ENCODE measurements around the gene SEMA4B.
"Not testable (repeated sequence)": the region's sequence is repeated elsewhere in the genome, so short reads cannot be mapped to it uniquely, and the experiment has no call there.

SEMA4B gene, protein sequence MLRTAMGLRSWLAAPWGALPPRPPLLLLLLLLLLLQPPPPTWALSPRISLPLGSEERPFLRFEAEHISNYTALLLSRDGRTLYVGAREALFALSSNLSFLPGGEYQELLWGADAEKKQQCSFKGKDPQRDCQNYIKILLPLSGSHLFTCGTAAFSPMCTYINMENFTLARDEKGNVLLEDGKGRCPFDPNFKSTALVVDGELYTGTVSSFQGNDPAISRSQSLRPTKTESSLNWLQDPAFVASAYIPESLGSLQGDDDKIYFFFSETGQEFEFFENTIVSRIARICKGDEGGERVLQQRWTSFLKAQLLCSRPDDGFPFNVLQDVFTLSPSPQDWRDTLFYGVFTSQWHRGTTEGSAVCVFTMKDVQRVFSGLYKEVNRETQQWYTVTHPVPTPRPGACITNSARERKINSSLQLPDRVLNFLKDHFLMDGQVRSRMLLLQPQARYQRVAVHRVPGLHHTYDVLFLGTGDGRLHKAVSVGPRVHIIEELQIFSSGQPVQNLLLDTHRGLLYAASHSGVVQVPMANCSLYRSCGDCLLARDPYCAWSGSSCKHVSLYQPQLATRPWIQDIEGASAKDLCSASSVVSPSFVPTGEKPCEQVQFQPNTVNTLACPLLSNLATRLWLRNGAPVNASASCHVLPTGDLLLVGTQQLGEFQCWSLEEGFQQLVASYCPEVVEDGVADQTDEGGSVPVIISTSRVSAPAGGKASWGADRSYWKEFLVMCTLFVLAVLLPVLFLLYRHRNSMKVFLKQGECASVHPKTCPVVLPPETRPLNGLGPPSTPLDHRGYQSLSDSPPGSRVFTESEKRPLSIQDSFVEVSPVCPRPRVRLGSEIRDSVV

DNA sequence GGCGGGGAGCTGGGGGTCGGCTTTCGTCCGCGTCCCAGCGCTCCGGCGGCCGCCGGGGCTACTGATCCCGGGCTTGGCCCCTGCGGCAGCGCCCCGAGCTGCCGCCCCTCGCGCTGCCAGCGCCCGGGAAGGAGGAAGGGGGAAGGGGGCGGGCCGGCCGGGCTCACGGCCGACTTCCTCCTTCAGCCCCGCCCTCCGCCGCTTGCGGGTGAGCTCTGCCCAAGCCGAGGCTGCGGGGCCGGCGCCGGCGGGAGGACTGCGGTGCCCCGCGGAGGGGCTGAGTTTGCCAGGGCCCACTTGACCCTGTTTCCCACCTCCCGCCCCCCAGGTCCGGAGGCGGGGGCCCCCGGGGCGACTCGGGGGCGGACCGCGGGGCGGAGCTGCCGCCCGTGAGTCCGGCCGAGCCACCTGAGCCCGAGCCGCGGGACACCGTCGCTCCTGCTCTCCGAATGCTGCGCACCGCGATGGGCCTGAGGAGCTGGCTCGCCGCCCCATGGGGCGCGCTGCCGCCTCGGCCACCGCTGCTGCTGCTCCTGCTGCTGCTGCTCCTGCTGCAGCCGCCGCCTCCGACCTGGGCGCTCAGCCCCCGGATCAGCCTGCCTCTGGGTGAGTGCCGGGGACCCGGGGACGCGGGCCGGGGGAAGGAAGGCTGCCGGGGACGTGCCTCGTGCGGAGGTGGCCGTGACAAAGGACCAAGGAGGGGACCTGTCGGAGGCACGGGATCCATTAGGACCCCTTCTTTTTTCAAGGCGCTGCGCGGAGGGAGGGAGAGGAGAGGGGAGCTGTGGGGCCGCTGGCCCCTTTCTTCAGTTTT is at the start of gene SEMA4B:
Gene SEMA4B (plus strand): TSS at position 201 of the 814 bp plus-strand sequence. CDS start 249 bp downstream, at position 450.
- FAIRE-seq, result no peak

- no peak for FAIRE-seq
Observed at GRCh38 chr15:90151989-90152645, 49.0 kb upstream of the SEMA4B start.

DNA sequence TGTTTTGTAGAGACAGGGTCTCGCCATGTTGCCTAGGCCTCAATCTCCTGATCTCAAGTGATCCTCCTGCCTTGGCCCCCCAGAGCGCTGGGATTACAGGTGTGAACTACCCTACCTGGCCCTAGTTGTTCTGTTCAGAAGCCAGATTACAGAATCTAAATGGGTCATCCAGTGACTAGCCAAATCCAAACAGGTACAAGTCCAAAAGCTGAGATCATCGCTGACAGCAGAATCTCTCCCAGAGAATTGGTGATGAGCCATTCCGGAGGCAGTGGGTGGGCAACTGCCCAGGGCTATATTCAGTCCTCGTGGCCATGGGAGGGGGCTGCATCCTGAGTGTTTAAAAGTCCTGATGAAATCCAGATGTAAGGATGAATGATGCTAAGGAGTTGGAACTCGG is 47.5 kb upstream of the SEMA4B start:
- no peak for FAIRE-seq

DNA sequence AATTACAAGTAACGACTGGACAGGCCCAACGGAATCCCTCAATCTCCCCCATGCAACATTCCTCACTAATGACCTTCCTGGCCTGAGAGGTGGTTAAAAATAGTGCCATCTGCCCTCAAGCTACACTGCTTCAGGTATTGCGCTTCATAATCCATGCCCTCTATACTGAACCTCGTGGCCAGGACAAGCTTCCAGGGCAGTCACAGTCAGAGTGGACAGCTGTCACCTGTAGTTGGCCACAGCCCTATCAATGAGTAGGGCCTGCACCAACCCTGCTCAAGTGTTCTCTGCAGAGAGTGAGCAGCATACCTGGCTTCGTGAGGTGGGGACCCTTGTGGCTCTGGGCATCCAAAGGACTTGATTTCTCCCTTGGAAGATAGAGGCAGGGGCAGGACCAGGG is 46.9 kb upstream of the SEMA4B start:
- FAIRE-seq, result no peak

DNA sequence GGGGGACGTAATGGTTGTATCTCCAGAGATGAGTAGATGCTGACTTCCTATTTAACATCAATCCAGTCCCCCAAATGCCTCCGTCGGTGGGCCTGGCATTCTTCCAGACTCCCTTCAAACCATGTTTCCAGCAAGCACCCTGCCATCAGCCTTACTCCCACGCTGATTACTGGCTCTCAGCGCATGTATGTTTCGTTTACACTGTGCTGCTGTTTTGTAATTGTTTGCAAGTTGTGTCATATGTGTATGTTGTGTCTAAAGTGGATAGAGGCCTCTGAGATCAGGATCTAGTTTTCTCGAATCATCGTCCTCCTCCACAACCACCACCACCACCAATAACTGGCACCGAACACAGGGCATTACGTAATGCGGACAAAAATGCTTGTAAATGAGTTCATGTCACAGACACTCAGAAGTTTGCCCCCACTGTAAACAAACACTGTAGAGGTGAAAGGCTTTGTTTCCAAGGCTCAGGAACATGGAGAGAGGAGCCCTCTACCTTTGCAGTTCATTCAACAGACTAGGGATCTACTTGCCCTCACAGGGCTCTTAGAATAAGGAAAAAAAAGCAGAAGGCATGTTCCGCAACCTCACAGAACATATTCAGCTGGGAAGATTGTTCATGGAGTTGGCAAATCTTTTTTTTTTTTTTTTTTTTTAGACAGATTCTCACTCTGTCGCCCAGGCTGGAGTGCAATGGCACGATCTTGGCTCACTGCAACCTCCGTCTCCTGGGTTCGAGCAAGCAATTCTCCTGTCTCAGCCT is 46.1 kb upstream of the SEMA4B start:
- FAIRE-seq, result no peak

- FAIRE-seq, result no peak
Observed at GRCh38 chr15:90159213-90159612, 41.9 kb upstream of the SEMA4B start.

GRCh38 chr15:90160781-90161727 is 40.1 kb upstream of the SEMA4B start:
- FAIRE-seq, result no peak

- FAIRE-seq, result no peak
Observed at GRCh38 chr15:90161950-90162361, 39.2 kb upstream of the SEMA4B start.

GRCh38 chr15:90162956-90163355 is 38.2 kb upstream of the SEMA4B start:
- no peak for FAIRE-seq

DNA sequence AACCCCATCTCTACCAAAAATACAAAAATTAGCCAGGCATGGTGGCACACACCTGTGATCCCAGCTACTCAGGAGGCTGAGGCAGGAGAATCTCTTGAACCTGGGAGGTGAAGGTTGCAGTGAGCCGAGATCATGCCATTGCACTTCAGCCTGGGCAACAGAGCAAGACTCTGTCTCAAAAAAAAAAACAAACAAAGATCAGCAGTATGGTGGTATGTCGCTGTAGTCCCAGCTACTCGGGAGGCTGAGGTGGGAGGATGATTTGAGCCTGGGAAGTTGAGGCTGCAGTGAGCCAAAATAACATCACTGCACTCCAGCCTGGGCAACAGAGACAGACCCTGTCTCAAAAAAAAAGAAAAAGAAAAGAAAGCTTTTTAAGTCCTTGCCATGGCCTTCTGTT is 36.9 kb upstream of the SEMA4B start:
- FAIRE-seq, result not testable (repeated sequence)

GRCh38 chr15:90165157-90165556 is 36.0 kb upstream of the SEMA4B start:
- no peak for FAIRE-seq

GRCh38 chr15:90165659-90166489 is 35.3 kb upstream of the SEMA4B start:
- no peak for FAIRE-seq

- FAIRE-seq, result no peak
Observed at GRCh38 chr15:90167121-90167520, 34.0 kb upstream of the SEMA4B start.

- FAIRE-seq, result no peak
Observed at GRCh38 chr15:90171623-90172022, 29.5 kb upstream of the SEMA4B start.

DNA sequence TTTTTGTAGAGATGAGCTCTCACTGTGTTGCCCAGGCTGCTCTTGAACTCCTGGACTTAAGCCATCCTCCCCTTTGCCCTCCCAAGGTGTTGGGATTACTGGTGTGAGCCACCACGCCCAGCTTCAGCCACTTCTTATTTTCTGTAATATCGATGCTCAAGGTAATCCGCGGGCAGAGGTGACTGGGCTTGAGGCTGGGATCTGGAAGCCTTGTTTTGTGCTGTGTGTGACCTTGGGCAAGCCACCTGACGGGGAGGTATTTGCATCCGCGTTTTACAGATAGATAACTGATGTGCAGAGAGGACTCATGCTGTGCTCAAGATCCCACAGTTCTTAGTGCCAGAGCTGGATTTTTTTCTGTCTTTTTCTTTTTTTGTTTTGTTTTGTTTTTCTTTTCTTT is 27.8 kb upstream of the SEMA4B start:
- no peak for FAIRE-seq

GRCh38 chr15:90174140-90174875 is 26.8 kb upstream of the SEMA4B start:
- no peak for FAIRE-seq

DNA sequence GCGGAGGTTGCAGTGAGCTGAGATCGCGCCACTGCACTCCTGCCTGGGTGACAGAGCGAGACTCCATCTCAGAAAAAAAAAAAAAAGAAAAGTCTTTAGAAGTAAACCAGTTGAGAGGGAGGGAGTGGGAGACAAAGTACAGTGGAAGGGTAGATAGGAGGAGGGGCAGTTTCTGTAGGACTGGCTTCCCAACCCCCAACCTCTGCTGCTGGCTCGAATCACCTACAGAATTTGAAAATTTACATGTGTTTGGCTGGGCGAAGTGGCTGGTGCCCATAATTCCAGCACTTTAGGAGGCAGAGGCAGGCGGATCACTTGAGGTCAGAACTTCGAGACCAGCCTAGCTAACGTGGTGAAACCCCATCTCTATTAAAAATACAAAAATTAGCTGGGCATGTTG is 24.1 kb upstream of the SEMA4B start:
- no peak for FAIRE-seq
